Natural killer cell (primary cell): ENCODE data around the gene MED17. TPM values are rescaled to one million over a fixed set of nuclear protein-coding genes. Genes with fewer than 3 reads are reported as not detected.

ENCODE experiments used
- ATAC-seq, 3 donors: fragments of 150-1000 bp in 2 of 3; fragments of 200-7000 bp in 1 of 3; cut with Tn5 transposase; 1 replicate in 1 of 3; 2 replicates in 2 of 3; pipeline ENCODE4 v1.10.0; 2021; ENCODE audit warnings: mild to moderate bottlenecking in 2 of 3, moderate library complexity in 2 of 3
- DNase-seq, 2 donors: peaks; one replicate each; pipeline versions ENCODE4 v3.0.0 to v3.0.0-alpha.2; 2013 to 2021; ENCODE audit warnings: mixed read lengths in 1 of 2
- H3K27ac ChIP-seq: one replicate; pipeline ENCODE4 v1.5.1; 2013; ENCODE audit warnings: mild to moderate bottlenecking, low read length
- H3K27me3 ChIP-seq: one replicate; pipeline ENCODE4 v1.6.1; 2013; ENCODE audit warnings: low read length; ENCODE audit not compliant: control insufficient read depth, insufficient read depth
- H3K36me3 ChIP-seq: one replicate; pipeline ENCODE4 v1.6.1; 2013; ENCODE audit warnings: low read length; ENCODE audit not compliant: control insufficient read depth, insufficient read depth
- H3K4me1 ChIP-seq: one replicate; pipeline ENCODE4 v1.6.1; 2013; ENCODE audit warnings: low read length; ENCODE audit not compliant: control insufficient read depth, insufficient read depth
- H3K4me3 ChIP-seq: one replicate; pipeline ENCODE4 v1.5.1; 2013; ENCODE audit warnings: low read length
- H3K9me3 ChIP-seq: one replicate; pipeline ENCODE4 v1.6.1; 2013; ENCODE audit warnings: low read length; ENCODE audit not compliant: control insufficient read depth, insufficient read depth
- H3K27ac Mint-ChIP-seq, 2 donors: one replicate each; pipeline ENCODE4 v1.8.0; 2022; ENCODE audit warnings: mild to moderate bottlenecking in 2 of 2, mixed read lengths in 2 of 2, moderate library complexity in 1 of 2
- H3K27me3 Mint-ChIP-seq, 2 donors: one replicate each; pipeline ENCODE4 v1.8.0; 2022; ENCODE audit warnings: low read depth in 2 of 2, mixed read lengths in 2 of 2
- H3K36me3 Mint-ChIP-seq: one replicate; pipeline ENCODE4 v1.8.0; 2022; ENCODE audit warnings: mixed read lengths
- H3K4me1 Mint-ChIP-seq, 2 donors: one replicate each; pipeline ENCODE4 v1.8.0; 2022; ENCODE audit warnings: mixed read lengths in 2 of 2
- H3K4me3 Mint-ChIP-seq: one replicate; pipeline ENCODE4 v1.8.0; 2022; ENCODE audit warnings: mild to moderate bottlenecking, moderate library complexity, mixed read lengths
- H3K9me3 Mint-ChIP-seq, 2 donors: one replicate each; pipeline ENCODE4 v1.8.0; 2022; ENCODE audit warnings: mixed read lengths in 2 of 2
- CTCF ChIP-seq: fragments of 200-600 bp; IDR thresholded peaks from one replicate; pipeline ENCODE4 v1.8.0; 2022; ENCODE audit warnings: antibody characterized with exemption
- WGBS: methylation state at CpG from one replicate; pipeline ENCODE4 v1.1.7; 2013; ENCODE audit warnings: missing lambda C conversion rate; ENCODE audit not compliant: insufficient coverage; 5-methylcytosine and 5-hydroxymethylcytosine counted together
- intact Hi-C: fragments of 100-400 bp; cut with micrococcal nuclease; formaldehyde crosslinking; loops from one replicate; pipeline ENCODE4 v1.14.2; 2022
- total RNA-seq, 4 donors: library from RNA; stranded (reverse); fragments of 120-200 nt in 1 of 4; gene quantifications; one replicate each; pipeline versions ENCODE4 v1.2.3 to v1.2.4, GENCODE V29; 2013 to 2022

Gene MED17
- total RNA-seq, 3 donors from 2014 or later (not counting 1 experiment from before 2014, with no cell fraction given): 48.8 to 71.5 (median 66.4) TPM

DNA sequence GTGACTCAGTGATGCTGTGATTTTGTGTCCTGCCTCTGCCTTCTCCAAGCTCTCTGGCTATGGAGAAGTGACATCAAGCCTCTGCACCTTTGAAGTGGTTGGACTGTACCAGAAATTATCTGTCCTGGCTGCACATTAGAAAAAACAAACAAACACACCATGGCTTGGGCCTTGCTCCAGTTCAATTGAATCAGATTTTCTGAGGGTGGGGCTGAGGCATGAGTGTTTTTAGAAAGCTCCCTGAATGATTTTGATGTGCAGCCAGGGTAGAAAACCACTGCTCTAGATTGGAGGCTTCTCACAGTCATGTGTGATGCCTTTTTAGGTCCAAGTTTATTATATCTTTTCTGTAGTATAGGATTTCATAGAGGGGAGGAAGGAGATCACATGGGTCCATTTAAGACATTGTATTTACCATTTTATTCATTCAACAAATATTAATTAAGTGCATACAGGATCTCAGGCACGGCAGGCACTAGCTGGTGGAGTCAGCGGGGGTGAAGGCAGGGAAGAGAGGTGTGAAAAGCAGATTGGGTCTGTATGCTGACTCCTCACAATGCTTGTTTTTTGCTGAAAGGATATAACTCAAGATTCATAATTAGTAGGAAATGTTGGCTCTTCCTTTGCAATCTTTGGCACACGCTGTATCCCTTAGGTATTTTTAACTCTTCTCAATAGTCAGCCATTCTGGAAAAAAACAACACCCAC lies 73.5 kb downstream of the MED17 start:
- ATAC-seq: no peak
- H3K36me3 ChIP-seq: no peaks in the 10 kb centered on the region
- intact Hi-C loops: no loop called here
- no peaks in the 10 kb centered on the region for H3K27me3 ChIP-seq
- TF ChIP-seq CTCF: no peak
- no peaks in the 10 kb centered on the region for H3K9me3 ChIP-seq
- Mint-ChIP-seq H3K4me3 (no peak overlapping the region), H3K27ac (no peak overlapping the region), H3K9me3 (no peaks in the 10 kb centered on the region), H3K36me3 (no peaks in the 10 kb centered on the region), H3K27me3 (peaks cover 5 to 24% of the 10 kb centered on the region in 2 donors), H3K4me1 (no peaks in the 10 kb centered on the region)
- 97% methylated on average over 3 of the region's 3 CpGs for WGBS
- no peaks in the 10 kb centered on the region for H3K4me1 ChIP-seq
- no peak overlapping the region for H3K27ac ChIP-seq
- H3K4me3 ChIP-seq: no peak overlapping the region
- no peak for DNase-seq

GRCh38 chr11:93858121-93858775 lies 74.2 kb downstream of the MED17 start:
- H3K36me3 ChIP-seq: no peaks in the 10 kb centered on the region
- no peaks in the 10 kb centered on the region for H3K4me1 Mint-ChIP-seq
- 57% methylated on average over 3 of the region's 3 CpGs for WGBS
- H3K9me3 ChIP-seq: no peaks in the 10 kb centered on the region
- no peak overlapping the region for H3K27ac Mint-ChIP-seq
- H3K36me3 Mint-ChIP-seq: no peaks in the 10 kb centered on the region
- H3K27ac ChIP-seq: no peak overlapping the region
- no peak overlapping the region for H3K4me3 ChIP-seq
- no peak for TF ChIP-seq CTCF
- no peak overlapping the region for H3K4me3 Mint-ChIP-seq
- H3K27me3 Mint-ChIP-seq: peaks cover 0 to 17% of the 10 kb centered on the region in 2 donors
- H3K9me3 Mint-ChIP-seq: no peaks in the 10 kb centered on the region
- intact Hi-C loops: no loop called here
- ATAC-seq: no peak
- no peak for DNase-seq
- H3K27me3 ChIP-seq: no peaks in the 10 kb centered on the region
- no peaks in the 10 kb centered on the region for H3K4me1 ChIP-seq

- intact Hi-C loops: no loop called here
- Mint-ChIP-seq H3K9me3 (no peaks in the 10 kb centered on the region), H3K27me3 (peaks cover 0 to 12% of the 10 kb centered on the region in 2 donors), H3K27ac (no peak overlapping the region), H3K4me3 (no peak overlapping the region), H3K4me1 (no peaks in the 10 kb centered on the region), H3K36me3 (no peaks in the 10 kb centered on the region)
- ATAC-seq: no peak
- H3K4me1 ChIP-seq: no peaks in the 10 kb centered on the region
- no peaks in the 10 kb centered on the region for H3K27me3 ChIP-seq
- no peak overlapping the region for H3K4me3 ChIP-seq
- no peaks in the 10 kb centered on the region for H3K36me3 ChIP-seq
- no peak overlapping the region for H3K27ac ChIP-seq
- WGBS: 60% methylated on average over 4 of the region's 4 CpGs
- H3K9me3 ChIP-seq: no peaks in the 10 kb centered on the region
- no peak for TF ChIP-seq CTCF
- DNase-seq: no peak
Measured at GRCh38 chr11:93861808-93862207, 77.7 kb downstream of the MED17 start.

Other genes starting within 250 kb of the MED17 start
- 1 to 10 TPM; 2.7 to 4.6 (median 3.6) TPM for gene SMCO4, start 240.9 kb upstream of the MED17 start, total RNA-seq
- 10 to 100 TPM; 11.8 to 15.9 (median 14.5) TPM for gene CEP295, start 122.6 kb upstream of the MED17 start, total RNA-seq
- gene TAF1D, start 42.8 kb upstream of the MED17 start, total RNA-seq: 100 to 1,000 TPM in 2 of 3 donors, 10 to 100 TPM in 1; 76.3 to 110 (median 109) TPM
- gene C11orf54, start 42.6 kb upstream of the MED17 start, total RNA-seq: 10 to 100 TPM; 15.5 to 25.0 (median 22.7) TPM
- not detected for gene VSTM5, start 66.3 kb downstream of the MED17 start, total RNA-seq
- gene HEPHL1, start 237.1 kb downstream of the MED17 start, total RNA-seq: not detected